ACHN (cell line): ENCODE measurements around the gene IL21R.
A peak's percentile ranks its signal among the peaks of the same experiment; 100 is the strongest.
"Not testable (repeated sequence)": the region's sequence is repeated elsewhere in the genome, so short reads cannot be mapped to it uniquely, and the experiment has no call there.

Experiments
- DNase-seq: peaks from one replicate; pipeline ENCODE4 v3.0.0-alpha.2; 2015
- in situ Hi-C: cut with HindIII; loops from 2 replicates; pipeline ENCODE4 v1.10.0; 2017; ENCODE audit warnings: low sequenced_read_pairs, low pct_ligation_motif_present, low pct_unique_long_range_greater_than_20kb

Gene IL21R

DNA sequence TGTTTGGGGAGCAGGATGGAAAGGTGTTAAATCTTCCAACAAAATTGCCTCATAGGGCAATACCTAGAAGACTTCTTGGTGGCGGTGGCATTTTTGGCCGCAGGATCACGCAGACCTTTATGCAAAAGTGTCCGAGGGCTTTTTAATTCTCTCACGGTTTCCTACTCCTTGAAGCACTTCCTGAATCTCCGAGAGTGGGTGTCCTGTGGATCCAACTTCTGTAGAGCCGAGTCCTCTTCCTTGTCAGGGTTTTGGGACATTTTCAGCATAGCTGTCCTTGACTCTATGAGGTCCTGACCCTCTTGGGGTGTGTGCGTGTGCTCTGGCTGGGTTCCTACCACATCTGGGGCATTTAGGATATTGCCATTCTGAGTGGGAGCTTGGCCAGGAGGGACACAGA lies 31.7 kb downstream of the IL21R start:
- in situ Hi-C loops: no loop called here
- DNase-seq: no peak

GRCh38 chr16:27434141-27435051 lies 32.4 kb downstream of the IL21R start:
- no peak for DNase-seq
- in situ Hi-C loops: no loop called here

- in situ Hi-C loops, DNase-seq: not testable (repeated sequence)
These were observed 33.2 kb downstream of the IL21R start for GRCh38 chr16:27435146-27435545.

DNA sequence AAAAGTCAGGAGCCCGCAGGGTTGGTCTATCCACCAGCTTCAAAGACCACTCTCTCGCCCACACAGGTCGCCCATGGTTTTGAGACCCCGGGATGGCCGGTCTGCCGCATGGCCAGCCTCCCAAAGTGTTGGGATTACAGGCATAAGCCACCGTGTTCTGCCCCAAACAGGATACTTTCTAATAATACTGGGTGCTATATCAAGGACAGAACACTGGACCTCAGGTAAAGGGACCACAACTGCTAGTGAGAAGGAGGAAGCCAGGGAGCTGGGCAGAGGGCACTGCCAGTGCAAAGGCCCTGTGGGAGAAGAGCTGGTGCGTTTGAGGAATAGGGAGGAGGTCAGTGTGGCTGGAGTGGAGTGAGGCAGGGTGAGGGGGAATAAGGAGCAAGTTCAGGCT lies 34.1 kb downstream of the IL21R start:
- DNase-seq: no peak
- in situ Hi-C loops: no loop called here

DNA sequence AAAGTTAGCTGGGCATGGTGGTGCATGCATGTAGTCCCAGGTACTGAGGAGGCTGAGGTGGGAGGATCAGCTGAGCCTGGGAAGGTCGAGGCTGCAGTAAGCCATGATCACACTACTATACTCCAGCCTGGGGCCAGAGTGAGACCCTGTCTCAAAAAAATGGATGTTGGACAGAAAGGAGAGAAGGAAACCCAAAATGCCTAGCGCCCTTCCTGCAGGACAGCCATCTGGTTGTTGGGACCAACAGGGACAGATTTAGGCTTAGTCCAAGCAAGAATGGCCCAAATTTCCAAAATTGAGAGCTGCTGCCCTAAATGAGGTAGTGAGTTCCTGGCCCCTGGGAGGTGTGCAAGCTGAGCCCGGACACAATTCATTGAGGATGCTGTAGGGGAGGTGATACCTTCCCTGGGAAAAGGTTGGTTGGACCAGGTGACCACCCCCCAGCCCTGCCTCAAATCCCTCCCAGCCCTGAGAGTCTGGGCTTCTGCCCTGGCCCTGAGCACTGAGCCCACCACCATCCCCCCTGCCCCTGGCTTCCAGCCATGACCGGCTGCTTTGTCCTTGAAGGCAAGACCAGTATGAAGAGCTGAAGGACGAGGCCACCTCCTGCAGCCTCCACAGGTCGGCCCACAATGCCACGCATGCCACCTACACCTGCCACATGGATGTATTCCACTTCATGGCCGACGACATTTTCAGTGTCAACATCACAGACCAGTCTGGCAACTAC lies 35.1 kb downstream of the IL21R start:
- in situ Hi-C loops: no loop called here
- no peak for DNase-seq

DNA sequence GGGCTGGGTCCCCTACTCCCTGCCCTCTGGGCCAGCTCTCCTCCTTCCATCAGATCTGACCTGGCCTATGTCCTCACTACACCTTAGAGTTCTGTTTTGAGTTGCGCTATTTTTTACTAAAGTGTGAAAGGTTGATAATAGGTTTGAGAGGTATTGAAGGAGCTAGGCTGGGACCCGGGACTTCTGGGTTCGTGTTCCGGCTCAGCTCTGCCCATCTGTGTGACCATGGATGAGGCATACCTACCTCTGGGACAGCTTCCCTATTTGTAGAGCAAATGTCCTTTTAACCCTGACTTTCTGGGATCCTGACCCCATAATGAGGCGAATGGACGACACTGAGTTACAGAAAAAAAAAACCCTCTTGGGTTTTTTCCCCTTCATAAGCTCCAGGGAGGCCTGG lies 36.0 kb downstream of the IL21R start:
- in situ Hi-C loops: no loop called here
- DNase-seq: no peak

GRCh38 chr16:27439271-27440018 lies 37.5 kb downstream of the IL21R start:
- no peak for DNase-seq

DNA sequence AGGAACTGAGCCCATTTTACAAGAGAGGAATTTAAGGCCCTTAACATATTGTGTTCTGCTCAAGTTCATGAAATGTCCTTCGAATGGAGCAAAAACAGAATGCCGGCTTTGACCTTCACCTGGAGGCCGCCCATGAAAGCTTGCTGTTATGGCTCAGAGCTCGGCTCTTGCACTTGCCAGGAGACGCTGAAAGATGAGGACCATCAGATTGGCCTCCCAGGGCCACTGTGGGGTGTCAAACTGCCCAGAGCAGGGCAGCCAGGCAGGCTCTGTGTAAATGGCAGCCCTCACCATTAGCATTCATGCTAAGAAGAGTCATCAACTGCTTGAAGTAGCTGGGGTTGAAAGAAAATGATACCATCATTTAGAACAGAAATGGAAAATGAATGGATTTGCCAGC lies 39.3 kb downstream of the IL21R start:
- in situ Hi-C loops: no loop called here
- DNase-seq: no peak

More at GRCh38 chr16:27439271-27440018, 37.5 kb downstream of the IL21R start:
- in situ Hi-C loops: no loop called here

DNA sequence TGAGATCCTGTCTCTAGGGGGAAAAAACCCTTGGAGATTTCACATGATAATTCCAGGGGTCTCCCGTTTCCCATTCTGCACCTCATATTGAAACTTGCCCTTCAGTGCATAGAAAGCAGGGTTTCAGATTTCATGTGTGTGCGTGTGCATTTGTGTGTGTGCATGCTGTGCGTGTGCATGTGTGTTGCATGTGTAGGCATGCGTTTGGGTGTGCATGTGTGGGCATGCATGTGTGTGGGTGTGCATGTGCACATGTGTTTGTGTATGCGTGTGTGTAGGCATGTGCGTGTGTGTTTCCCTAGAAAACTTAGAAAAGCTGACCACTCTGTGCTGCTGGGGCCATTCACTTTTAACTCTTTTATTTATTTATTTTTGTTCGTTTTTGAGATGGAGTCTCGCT lies 40.0 kb downstream of the IL21R start:
- DNase-seq: no peak
- in situ Hi-C loops: no loop called here

DNA sequence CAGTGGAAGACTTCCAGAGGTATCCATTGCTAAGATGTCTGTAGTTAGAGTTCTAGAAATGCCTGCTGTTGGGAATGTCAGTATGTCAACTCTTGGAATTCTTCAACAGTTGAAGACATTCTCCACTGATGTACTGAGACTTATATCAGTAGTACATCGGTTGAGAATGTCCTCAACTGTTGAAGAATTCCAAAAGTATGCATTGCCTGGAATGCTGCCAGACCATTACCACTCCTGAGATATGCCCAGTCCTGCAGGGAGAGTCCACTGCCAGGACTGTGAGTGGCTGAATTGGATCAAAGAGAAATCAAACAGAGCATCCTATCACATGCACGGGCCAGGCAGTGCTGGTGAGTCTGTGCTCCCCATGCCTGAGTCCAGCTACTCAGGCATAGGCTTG lies 42.0 kb downstream of the IL21R start:
- in situ Hi-C loops: no loop called here
- DNase-seq: peak; percentile 57

DNA sequence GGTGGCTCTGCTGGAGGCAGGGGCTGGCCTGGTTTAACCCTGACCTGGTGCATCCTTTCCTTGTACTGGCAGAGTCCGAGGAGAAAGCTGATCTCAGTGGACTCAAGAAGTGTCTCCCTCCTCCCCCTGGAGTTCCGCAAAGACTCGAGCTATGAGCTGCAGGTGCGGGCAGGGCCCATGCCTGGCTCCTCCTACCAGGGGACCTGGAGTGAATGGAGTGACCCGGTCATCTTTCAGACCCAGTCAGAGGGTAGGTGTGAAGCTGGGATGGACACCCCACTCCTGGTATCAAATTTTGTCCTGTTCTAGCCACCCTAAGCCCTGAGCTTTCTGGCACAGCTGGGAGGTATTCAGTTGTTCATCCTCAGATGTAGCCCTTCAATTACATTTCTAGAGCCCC lies 42.5 kb downstream of the IL21R start:
- DNase-seq: no peak
- in situ Hi-C loops: no loop called here

DNA sequence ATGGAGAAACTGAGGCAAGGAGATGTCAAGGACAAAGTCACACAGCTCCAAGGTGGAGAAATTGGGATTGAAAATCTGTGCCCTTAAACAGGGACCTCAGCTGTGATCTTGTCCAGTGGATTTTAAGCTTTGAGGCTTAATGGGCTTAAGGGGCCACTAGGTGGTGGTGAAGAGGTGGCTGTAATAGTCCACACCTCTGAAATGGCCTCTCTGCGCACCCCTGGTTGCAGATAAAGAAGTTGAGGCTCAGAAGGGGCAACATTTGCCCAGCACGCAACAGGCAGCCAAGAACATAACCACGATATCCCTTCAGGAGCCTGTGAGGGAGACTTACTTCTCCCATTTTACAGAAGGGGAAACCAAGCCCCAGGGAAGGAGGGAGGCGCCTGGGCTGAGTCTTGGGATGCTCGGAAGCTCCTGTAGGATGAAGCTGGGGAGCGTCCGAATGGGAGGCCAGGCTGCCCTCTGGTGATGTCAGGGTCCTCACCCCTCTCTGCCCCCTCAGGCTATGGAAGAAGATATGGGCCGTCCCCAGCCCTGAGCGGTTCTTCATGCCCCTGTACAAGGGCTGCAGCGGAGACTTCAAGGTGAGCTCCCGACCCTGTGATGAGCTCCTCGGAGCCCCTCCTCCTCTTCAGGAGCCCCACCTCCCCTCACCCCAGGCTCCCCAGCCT lies 43.7 kb downstream of the IL21R start:
- DNase-seq: no peak
- in situ Hi-C loops: no loop called here

GRCh38 chr16:27446721-27447120 lies 44.7 kb downstream of the IL21R start:
- DNase-seq: no peak
- in situ Hi-C loops: no loop called here

- no peak for DNase-seq
- in situ Hi-C loops: no loop called here
These were observed 45.3 kb downstream of the IL21R start for GRCh38 chr16:27447301-27447700.

DNA sequence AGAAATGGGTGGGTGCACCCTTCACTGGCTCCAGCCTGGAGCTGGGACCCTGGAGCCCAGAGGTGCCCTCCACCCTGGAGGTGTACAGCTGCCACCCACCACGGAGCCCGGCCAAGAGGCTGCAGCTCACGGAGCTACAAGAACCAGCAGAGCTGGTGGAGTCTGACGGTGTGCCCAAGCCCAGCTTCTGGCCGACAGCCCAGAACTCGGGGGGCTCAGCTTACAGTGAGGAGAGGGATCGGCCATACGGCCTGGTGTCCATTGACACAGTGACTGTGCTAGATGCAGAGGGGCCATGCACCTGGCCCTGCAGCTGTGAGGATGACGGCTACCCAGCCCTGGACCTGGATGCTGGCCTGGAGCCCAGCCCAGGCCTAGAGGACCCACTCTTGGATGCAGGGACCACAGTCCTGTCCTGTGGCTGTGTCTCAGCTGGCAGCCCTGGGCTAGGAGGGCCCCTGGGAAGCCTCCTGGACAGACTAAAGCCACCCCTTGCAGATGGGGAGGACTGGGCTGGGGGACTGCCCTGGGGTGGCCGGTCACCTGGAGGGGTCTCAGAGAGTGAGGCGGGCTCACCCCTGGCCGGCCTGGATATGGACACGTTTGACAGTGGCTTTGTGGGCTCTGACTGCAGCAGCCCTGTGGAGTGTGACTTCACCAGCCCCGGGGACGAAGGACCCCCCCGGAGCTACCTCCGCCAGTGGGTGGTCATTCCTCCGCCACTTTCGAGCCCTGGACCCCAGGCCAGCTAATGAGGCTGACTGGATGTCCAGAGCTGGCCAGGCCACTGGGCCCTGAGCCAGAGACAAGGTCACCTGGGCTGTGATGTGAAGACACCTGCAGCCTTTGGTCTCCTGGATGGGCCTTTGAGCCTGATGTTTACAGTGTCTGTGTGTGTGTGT lies 46.8 kb downstream of the IL21R start:
- in situ Hi-C loops: no loop called here
- no peak for DNase-seq

- in situ Hi-C loops: no loop called here
- no peak for DNase-seq
These were observed 47.6 kb downstream of the IL21R start for GRCh38 chr16:27449434-27450195.

GRCh38 chr16:27450196-27450549 lies 48.2 kb downstream of the IL21R start:
- DNase-seq: no peak
- in situ Hi-C loops: no loop called here
